ENCODE measurements around the gene DCK. TPM values are rescaled to one million over a fixed set of nuclear protein-coding genes. Genes with fewer than 3 reads are reported as not detected.
A peak's percentile ranks its signal among the peaks of the same experiment; 100 is the strongest.
"Not testable (repeated sequence)": the region's sequence is repeated elsewhere in the genome, so short reads cannot be mapped to it uniquely, and the experiment has no call there.

The DCK gene
- polyA plus RNA-seq, 1 donor = 20.3 TPM

- 100% methylated on average over 1 of the region's 1 CpG for WGBS (ENCODE audit: insufficient coverage, low lambda C conversion rate)
- H3K4me3 ChIP-seq (ENCODE audit: low read length) = no peak overlapping the region
- H3K9me3 ChIP-seq (ENCODE audit: control insufficient read depth, low read depth, low read length) = no peaks in the 10 kb centered on the region
- H3K27me3 ChIP-seq (ENCODE audit: control insufficient read depth, insufficient read depth, low read length) = no peaks in the 10 kb centered on the region
- peaks cover 10% of the 10 kb centered on the region for H3K36me3 ChIP-seq (ENCODE audit: control insufficient read depth, insufficient read depth, low read length)
- no peak overlapping the region for H3K27ac ChIP-seq (ENCODE audit: low read length)
- no peak for DNase-seq
- peaks cover 6% of the 10 kb centered on the region for H3K4me1 ChIP-seq (ENCODE audit: control insufficient read depth, insufficient read depth, low read length)
Observed at GRCh38 chr4:70997036-70997435, 3.6 kb downstream of the DCK start.

GRCh38 chr4:70997546-70997945 is 4.1 kb downstream of the DCK start:
- H3K27me3 ChIP-seq (ENCODE audit: control insufficient read depth, insufficient read depth, low read length) = no peaks in the 10 kb centered on the region
- H3K9me3 ChIP-seq (ENCODE audit: control insufficient read depth, low read depth, low read length) = no peaks in the 10 kb centered on the region
- DNase-seq = no peak
- peaks cover 2% of the 10 kb centered on the region for H3K4me1 ChIP-seq (ENCODE audit: control insufficient read depth, insufficient read depth, low read length)
- H3K36me3 ChIP-seq (ENCODE audit: control insufficient read depth, insufficient read depth, low read length) = peaks cover 10% of the 10 kb centered on the region
- H3K4me3 ChIP-seq (ENCODE audit: low read length) = no peak overlapping the region
- no peak overlapping the region for H3K27ac ChIP-seq (ENCODE audit: low read length)
- 100% methylated on average over 1 of the region's 2 CpGs for WGBS (ENCODE audit: insufficient coverage, low lambda C conversion rate)

GRCh38 chr4:70999639-71000038 is 6.2 kb downstream of the DCK start:
- not testable (repeated sequence) for H3K27me3 ChIP-seq (ENCODE audit: control insufficient read depth, insufficient read depth, low read length); H3K36me3 ChIP-seq (ENCODE audit: control insufficient read depth, insufficient read depth, low read length); H3K27ac ChIP-seq (ENCODE audit: low read length); H3K4me3 ChIP-seq (ENCODE audit: low read length); H3K4me1 ChIP-seq (ENCODE audit: control insufficient read depth, insufficient read depth, low read length); DNase-seq; H3K9me3 ChIP-seq (ENCODE audit: control insufficient read depth, low read depth, low read length)

GRCh38 chr4:71001363-71001762 is 7.9 kb downstream of the DCK start:
- H3K4me3 ChIP-seq (ENCODE audit: low read length); H3K4me1 ChIP-seq (ENCODE audit: control insufficient read depth, insufficient read depth, low read length); DNase-seq; H3K9me3 ChIP-seq (ENCODE audit: control insufficient read depth, low read depth, low read length); H3K27ac ChIP-seq (ENCODE audit: low read length); H3K36me3 ChIP-seq (ENCODE audit: control insufficient read depth, insufficient read depth, low read length); H3K27me3 ChIP-seq (ENCODE audit: control insufficient read depth, insufficient read depth, low read length): not testable (repeated sequence)
- WGBS (ENCODE audit: insufficient coverage, low lambda C conversion rate) = no CpG with 5 or more reads among the region's 4 CpGs

- WGBS (ENCODE audit: insufficient coverage, low lambda C conversion rate) = no CpG with 5 or more reads among the region's 7 CpGs
- no peak for DNase-seq
- no peak overlapping the region for H3K27ac ChIP-seq (ENCODE audit: low read length)
- no peaks in the 10 kb centered on the region for H3K9me3 ChIP-seq (ENCODE audit: control insufficient read depth, low read depth, low read length)
- no peaks in the 10 kb centered on the region for H3K4me1 ChIP-seq (ENCODE audit: control insufficient read depth, insufficient read depth, low read length)
- H3K36me3 ChIP-seq (ENCODE audit: control insufficient read depth, insufficient read depth, low read length) = no peaks in the 10 kb centered on the region
- no peaks in the 10 kb centered on the region for H3K27me3 ChIP-seq (ENCODE audit: control insufficient read depth, insufficient read depth, low read length)
- H3K4me3 ChIP-seq (ENCODE audit: low read length) = no peak overlapping the region
Observed at GRCh38 chr4:71004281-71004851, 10.9 kb downstream of the DCK start.

GRCh38 chr4:71005025-71005424 is 11.6 kb downstream of the DCK start:
- not testable (repeated sequence) for H3K36me3 ChIP-seq (ENCODE audit: control insufficient read depth, insufficient read depth, low read length); DNase-seq; H3K4me3 ChIP-seq (ENCODE audit: low read length); H3K9me3 ChIP-seq (ENCODE audit: control insufficient read depth, low read depth, low read length); H3K4me1 ChIP-seq (ENCODE audit: control insufficient read depth, insufficient read depth, low read length); H3K27me3 ChIP-seq (ENCODE audit: control insufficient read depth, insufficient read depth, low read length); H3K27ac ChIP-seq (ENCODE audit: low read length)
- WGBS (ENCODE audit: insufficient coverage, low lambda C conversion rate) = no CpG with 5 or more reads among the region's 6 CpGs

- no peaks in the 10 kb centered on the region for H3K36me3 ChIP-seq (ENCODE audit: control insufficient read depth, insufficient read depth, low read length)
- H3K27ac ChIP-seq (ENCODE audit: low read length) = no peak overlapping the region
- WGBS (ENCODE audit: insufficient coverage, low lambda C conversion rate) = 96% methylated on average over 2 of the region's 6 CpGs
Observed at GRCh38 chr4:71006203-71006907, 12.9 kb downstream of the DCK start.

GRCh38 chr4:71008196-71008595 is 14.7 kb downstream of the DCK start:
- Histone ChIP-seq H3K9me3 (ENCODE audit: control insufficient read depth, low read depth, low read length) (no peaks in the 10 kb centered on the region), H3K36me3 (ENCODE audit: control insufficient read depth, insufficient read depth, low read length) (no peaks in the 10 kb centered on the region), H3K27ac (ENCODE audit: low read length) (no peak overlapping the region), H3K4me1 (ENCODE audit: control insufficient read depth, insufficient read depth, low read length) (no peaks in the 10 kb centered on the region), H3K4me3 (ENCODE audit: low read length) (no peak overlapping the region), H3K27me3 (ENCODE audit: control insufficient read depth, insufficient read depth, low read length) (no peaks in the 10 kb centered on the region)
- 100% methylated on average over 2 of the region's 2 CpGs for WGBS (ENCODE audit: insufficient coverage, low lambda C conversion rate)
- no peak for DNase-seq

More at GRCh38 chr4:71006203-71006907, 12.9 kb downstream of the DCK start:
- H3K4me3 ChIP-seq (ENCODE audit: low read length) = no peak overlapping the region
- H3K27me3 ChIP-seq (ENCODE audit: control insufficient read depth, insufficient read depth, low read length) = no peaks in the 10 kb centered on the region
- H3K9me3 ChIP-seq (ENCODE audit: control insufficient read depth, low read depth, low read length) = no peaks in the 10 kb centered on the region
- no peaks in the 10 kb centered on the region for H3K4me1 ChIP-seq (ENCODE audit: control insufficient read depth, insufficient read depth, low read length)
- DNase-seq = no peak

GRCh38 chr4:71009086-71009485 is 15.6 kb downstream of the DCK start:
- Histone ChIP-seq H3K4me1 (ENCODE audit: control insufficient read depth, insufficient read depth, low read length) (no peaks in the 10 kb centered on the region), H3K9me3 (ENCODE audit: control insufficient read depth, low read depth, low read length) (no peaks in the 10 kb centered on the region), H3K4me3 (ENCODE audit: low read length) (no peak overlapping the region), H3K36me3 (ENCODE audit: control insufficient read depth, insufficient read depth, low read length) (no peaks in the 10 kb centered on the region), H3K27me3 (ENCODE audit: control insufficient read depth, insufficient read depth, low read length) (no peaks in the 10 kb centered on the region), H3K27ac (ENCODE audit: low read length) (no peak overlapping the region)
- WGBS (ENCODE audit: insufficient coverage, low lambda C conversion rate) = 100% methylated on average over 2 of the region's 3 CpGs
- no peak for DNase-seq

- no peaks in the 10 kb centered on the region for H3K36me3 ChIP-seq (ENCODE audit: control insufficient read depth, insufficient read depth, low read length)
- H3K27me3 ChIP-seq (ENCODE audit: control insufficient read depth, insufficient read depth, low read length) = no peaks in the 10 kb centered on the region
- H3K4me3 ChIP-seq (ENCODE audit: low read length) = no peak overlapping the region
- no peak overlapping the region for H3K27ac ChIP-seq (ENCODE audit: low read length)
- H3K9me3 ChIP-seq (ENCODE audit: control insufficient read depth, low read depth, low read length) = no peaks in the 10 kb centered on the region
- WGBS (ENCODE audit: insufficient coverage, low lambda C conversion rate) = 33% methylated on average over 1 of the region's 3 CpGs
- H3K4me1 ChIP-seq (ENCODE audit: control insufficient read depth, insufficient read depth, low read length) = no peaks in the 10 kb centered on the region
- peak in 1 of 2 donors; percentile 24 for DNase-seq
Observed at GRCh38 chr4:71009890-71010588, 16.6 kb downstream of the DCK start.

All from large intestine (tissue), 3 donors.